Measurements from ENCODE around the gene CNGA3. TPM values are rescaled to one million over a fixed set of nuclear protein-coding genes. Genes with fewer than 3 reads are reported as not detected.

CNGA3 gene
- total RNA-seq, 1 donor from 2014 or later: not detected

GRCh38 chr2:98419977-98420725 lies 73.9 kb downstream of the CNGA3 start:
- DNase-seq (ENCODE audit: low spot score): no peak
- H3K4me3 Mint-ChIP-seq (ENCODE audit: unreplicated experiment): no peak overlapping the region
- peaks cover 4% of the 10 kb centered on the region for H3K36me3 Mint-ChIP-seq (ENCODE audit: low read depth)
- H3K9me3 Mint-ChIP-seq (ENCODE audit: low read depth): peaks cover 9% of the 10 kb centered on the region
- no peak overlapping the region for H3K27ac Mint-ChIP-seq (ENCODE audit: unreplicated experiment)
- no peak for TF ChIP-seq CTCF (IDR thresholded peaks at IDR 0.05)
- H3K4me1 Mint-ChIP-seq (ENCODE audit: low read depth): no peaks in the 10 kb centered on the region
- peaks cover 13% of the 10 kb centered on the region for H3K27me3 Mint-ChIP-seq (ENCODE audit: low read depth)

GRCh38 chr2:98422449-98422848 lies 76.2 kb downstream of the CNGA3 start:
- TF ChIP-seq CTCF (IDR thresholded peaks at IDR 0.05): no peak
- DNase-seq (ENCODE audit: low spot score): no peak
- no peak overlapping the region for H3K4me3 Mint-ChIP-seq (ENCODE audit: unreplicated experiment)
- H3K4me1 Mint-ChIP-seq (ENCODE audit: low read depth): no peaks in the 10 kb centered on the region
- peaks cover 4% of the 10 kb centered on the region for H3K36me3 Mint-ChIP-seq (ENCODE audit: low read depth)
- peaks cover 9% of the 10 kb centered on the region for H3K9me3 Mint-ChIP-seq (ENCODE audit: low read depth)
- peaks cover 22% of the 10 kb centered on the region for H3K27me3 Mint-ChIP-seq (ENCODE audit: low read depth)
- H3K27ac Mint-ChIP-seq (ENCODE audit: unreplicated experiment): no peak overlapping the region

- Mint-ChIP-seq H3K36me3 (ENCODE audit: low read depth) (peaks cover 4% of the 10 kb centered on the region), H3K27ac (ENCODE audit: unreplicated experiment) (no peak overlapping the region), H3K9me3 (ENCODE audit: low read depth) (peaks cover 9% of the 10 kb centered on the region), H3K4me3 (ENCODE audit: unreplicated experiment) (no peak overlapping the region), H3K4me1 (ENCODE audit: low read depth) (no peaks in the 10 kb centered on the region), H3K27me3 (ENCODE audit: low read depth) (peaks cover 20% of the 10 kb centered on the region)
- no peak for DNase-seq (ENCODE audit: low spot score)
- no peak for TF ChIP-seq CTCF (IDR thresholded peaks at IDR 0.05)
These were observed 80.5 kb downstream of the CNGA3 start for GRCh38 chr2:98426771-98427170.

GRCh38 chr2:98432145-98432544 lies 85.9 kb downstream of the CNGA3 start:
- no peaks in the 10 kb centered on the region for H3K36me3 Mint-ChIP-seq (ENCODE audit: low read depth)
- H3K4me1 Mint-ChIP-seq (ENCODE audit: low read depth): no peaks in the 10 kb centered on the region
- peaks cover 9% of the 10 kb centered on the region for H3K9me3 Mint-ChIP-seq (ENCODE audit: low read depth)
- H3K4me3 Mint-ChIP-seq (ENCODE audit: unreplicated experiment): no peak overlapping the region
- no peak overlapping the region for H3K27ac Mint-ChIP-seq (ENCODE audit: unreplicated experiment)
- TF ChIP-seq CTCF (IDR thresholded peaks at IDR 0.05): no peak
- peaks cover 17% of the 10 kb centered on the region for H3K27me3 Mint-ChIP-seq (ENCODE audit: low read depth)
- DNase-seq (ENCODE audit: low spot score): no peak

- Mint-ChIP-seq H3K36me3 (ENCODE audit: low read depth) (no peaks in the 10 kb centered on the region), H3K4me3 (ENCODE audit: unreplicated experiment) (no peak overlapping the region), H3K27me3 (ENCODE audit: low read depth) (peaks cover 12% of the 10 kb centered on the region), H3K27ac (ENCODE audit: unreplicated experiment) (no peak overlapping the region), H3K9me3 (ENCODE audit: low read depth) (peaks cover 12% of the 10 kb centered on the region), H3K4me1 (ENCODE audit: low read depth) (no peaks in the 10 kb centered on the region)
- TF ChIP-seq CTCF (IDR thresholded peaks at IDR 0.05): no peak
- no peak for DNase-seq (ENCODE audit: low spot score)
These were observed 87.2 kb downstream of the CNGA3 start for GRCh38 chr2:98433363-98433964.
